ENCODE measurements around the gene INTS1. TPM values are rescaled to one million over a fixed set of nuclear protein-coding genes. Genes with fewer than 3 reads are reported as not detected.

Gene INTS1
- total RNA-seq, 2 experiments from 2014 or later: 91.0 to 91.5 TPM

DNA sequence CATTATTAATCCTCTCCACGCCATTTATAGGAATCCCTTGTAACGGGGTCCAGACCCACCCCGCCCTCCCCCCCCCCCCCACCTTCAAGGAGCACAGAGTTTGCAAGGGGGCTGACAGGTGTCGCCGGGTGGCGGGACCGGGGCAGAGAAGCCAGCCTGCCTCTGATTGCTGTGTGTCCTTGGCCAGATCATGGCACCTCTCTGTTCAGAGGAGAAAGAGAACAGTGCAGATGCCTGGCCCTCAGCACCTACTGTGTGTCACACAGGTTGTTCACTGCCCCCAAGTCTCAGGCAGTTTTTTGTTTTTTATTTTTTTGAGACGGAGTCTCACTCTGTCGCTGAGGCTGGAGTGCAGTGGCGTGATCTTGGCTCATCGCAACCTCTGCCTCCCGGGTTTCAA is 39.5 kb downstream of the INTS1 start:
- no peak for ATAC-seq (ENCODE audit: poor library complexity)
- TF ChIP-seq, protein P1, sequence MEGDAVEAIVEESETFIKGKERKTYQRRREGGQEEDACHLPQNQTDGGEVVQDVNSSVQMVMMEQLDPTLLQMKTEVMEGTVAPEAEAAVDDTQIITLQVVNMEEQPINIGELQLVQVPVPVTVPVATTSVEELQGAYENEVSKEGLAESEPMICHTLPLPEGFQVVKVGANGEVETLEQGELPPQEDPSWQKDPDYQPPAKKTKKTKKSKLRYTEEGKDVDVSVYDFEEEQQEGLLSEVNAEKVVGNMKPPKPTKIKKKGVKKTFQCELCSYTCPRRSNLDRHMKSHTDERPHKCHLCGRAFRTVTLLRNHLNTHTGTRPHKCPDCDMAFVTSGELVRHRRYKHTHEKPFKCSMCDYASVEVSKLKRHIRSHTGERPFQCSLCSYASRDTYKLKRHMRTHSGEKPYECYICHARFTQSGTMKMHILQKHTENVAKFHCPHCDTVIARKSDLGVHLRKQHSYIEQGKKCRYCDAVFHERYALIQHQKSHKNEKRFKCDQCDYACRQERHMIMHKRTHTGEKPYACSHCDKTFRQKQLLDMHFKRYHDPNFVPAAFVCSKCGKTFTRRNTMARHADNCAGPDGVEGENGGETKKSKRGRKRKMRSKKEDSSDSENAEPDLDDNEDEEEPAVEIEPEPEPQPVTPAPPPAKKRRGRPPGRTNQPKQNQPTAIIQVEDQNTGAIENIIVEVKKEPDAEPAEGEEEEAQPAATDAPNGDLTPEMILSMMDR (IDR thresholded peaks at IDR 0.05): no peak
- Histone ChIP-seq H3K4me3 (ENCODE audit: low read length) (no peak overlapping the region), H3K36me3 (ENCODE audit: insufficient read depth, low read length) (peaks cover 1% of the 10 kb centered on the region), H3K27ac (ENCODE audit: low read depth in 1 of 2, low read length in 2 of 2) (no peak overlapping the region), H3K9me3 (ENCODE audit: control insufficient read depth in 1 of 2, insufficient read depth in 1 of 2, low read length in 2 of 2) (no peaks in the 10 kb centered on the region), H3K4me1 (ENCODE audit: insufficient read depth, low read length) (peaks cover 13% of the 10 kb centered on the region), H3K27me3 (ENCODE audit: control insufficient read depth in 1 of 2, insufficient read depth in 2 of 2, low read length in 2 of 2) (no peaks in the 10 kb centered on the region)
- ChIA-PET CTCF (no interaction called here), POLR2A (no interaction called here)
- H3K27ac Mint-ChIP-seq: no peak overlapping the region
- DNase-seq: no peak
- peaks cover 8% of the 10 kb centered on the region for H3K4me1 Mint-ChIP-seq (ENCODE audit: low read depth)
- no peaks in the 10 kb centered on the region for H3K27me3 Mint-ChIP-seq
- H3K4me3 Mint-ChIP-seq: no peak overlapping the region
- no peaks in the 10 kb centered on the region for H3K36me3 Mint-ChIP-seq (ENCODE audit: low read depth)
- no peaks in the 10 kb centered on the region for H3K9me3 Mint-ChIP-seq
- intact Hi-C loops (cut with DNase I, micrococcal nuclease): no loop called here

DNA sequence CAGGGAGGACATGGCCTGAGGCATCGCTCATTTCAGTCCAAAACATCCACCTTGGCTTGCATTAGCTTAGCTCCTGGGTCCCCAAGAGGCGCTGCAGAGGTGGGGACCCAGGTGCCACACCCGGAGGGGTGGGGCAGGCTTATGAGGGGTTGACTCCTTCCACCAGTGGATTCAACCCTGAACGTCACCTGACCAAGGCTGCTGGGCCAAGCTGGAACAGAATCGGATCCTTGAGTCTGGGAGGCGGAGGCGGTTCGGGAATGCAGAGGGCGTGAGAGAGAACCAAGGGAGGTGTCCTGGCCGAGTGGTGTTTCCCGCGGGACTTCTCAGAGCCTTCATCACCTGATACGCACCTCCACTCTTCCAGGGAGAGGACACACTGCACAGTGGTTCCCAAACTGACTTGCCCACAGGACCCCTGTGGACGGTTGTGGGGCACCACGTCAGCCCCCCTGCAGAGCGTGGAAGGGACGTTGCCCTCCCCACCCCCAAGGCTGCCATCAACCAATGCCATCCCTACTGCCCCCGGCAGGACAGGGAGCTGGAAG is 40.4 kb downstream of the INTS1 start:
- Histone ChIP-seq H3K4me1 (ENCODE audit: insufficient read depth, low read length) (peaks cover 17% of the 10 kb centered on the region), H3K4me3 (ENCODE audit: low read length) (no peak overlapping the region), H3K9me3 (ENCODE audit: control insufficient read depth in 1 of 2, insufficient read depth in 1 of 2, low read length in 2 of 2) (no peaks in the 10 kb centered on the region), H3K27me3 (ENCODE audit: control insufficient read depth in 1 of 2, insufficient read depth in 2 of 2, low read length in 2 of 2) (no peaks in the 10 kb centered on the region), H3K27ac (ENCODE audit: low read depth in 1 of 2, low read length in 2 of 2) (no peak overlapping the region), H3K36me3 (ENCODE audit: insufficient read depth, low read length) (no peaks in the 10 kb centered on the region)
- ChIA-PET POLR2A (no interaction called here), CTCF (interaction anchor here (2.0 kb wide), 1 partner anchor 11 kb away, joined by 6 read pairs; no protein-coding TSS in a partner anchor)
- H3K27me3 Mint-ChIP-seq: no peaks in the 10 kb centered on the region
- H3K9me3 Mint-ChIP-seq: no peaks in the 10 kb centered on the region
- no peaks in the 10 kb centered on the region for H3K36me3 Mint-ChIP-seq (ENCODE audit: low read depth)
- H3K4me3 Mint-ChIP-seq: no peak overlapping the region
- H3K27ac Mint-ChIP-seq: no peak overlapping the region
- H3K4me1 Mint-ChIP-seq (ENCODE audit: low read depth): peaks cover 8% of the 10 kb centered on the region
- DNase-seq (no peak), ATAC-seq (ENCODE audit: poor library complexity) (no peak)
- intact Hi-C loops (cut with DNase I, micrococcal nuclease): no loop called here
- TF ChIP-seq, protein P1 (IDR thresholded peaks at IDR 0.05): no peak

DNA sequence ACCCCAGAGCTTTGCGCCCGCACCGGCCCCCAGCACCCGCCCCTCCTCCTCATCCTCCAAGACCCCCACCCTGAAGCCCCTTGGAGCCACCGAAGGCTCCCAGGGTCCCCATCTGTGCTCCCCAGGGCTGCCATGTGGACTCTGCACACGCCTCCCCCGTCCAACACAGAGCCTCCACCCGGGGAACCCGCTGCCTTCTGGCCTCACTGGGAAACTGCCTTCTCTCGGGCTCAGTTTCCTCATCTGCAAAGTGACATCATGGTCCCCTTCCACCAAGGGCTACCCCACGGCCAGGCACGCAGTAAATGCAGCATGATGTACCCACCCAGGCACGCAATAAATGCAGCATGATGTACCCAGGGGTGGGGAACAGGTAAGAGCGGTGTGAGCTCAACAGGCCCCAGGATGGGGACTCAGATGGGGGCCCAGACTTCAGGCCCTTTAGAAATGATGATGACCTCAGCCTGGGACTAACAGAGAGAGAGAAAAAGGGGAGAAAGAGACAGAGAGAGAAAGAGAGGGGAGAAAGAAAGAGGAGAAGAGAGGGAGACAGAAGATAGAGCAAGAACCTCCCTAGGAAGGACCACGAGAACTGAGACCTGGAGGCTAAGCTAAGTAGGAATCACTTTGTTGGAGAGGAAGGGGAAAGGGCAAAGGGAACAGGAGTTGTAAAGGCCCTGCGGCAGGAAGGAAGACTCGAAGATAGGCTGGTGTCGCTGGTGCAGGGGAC is 42.4 kb downstream of the INTS1 start:
- TF ChIP-seq, protein P1 (IDR thresholded peaks at IDR 0.05): no peak
- Histone ChIP-seq H3K4me3 (ENCODE audit: low read length) (no peak overlapping the region), H3K9me3 (ENCODE audit: control insufficient read depth in 1 of 2, insufficient read depth in 1 of 2, low read length in 2 of 2) (no peaks in the 10 kb centered on the region), H3K27me3 (ENCODE audit: control insufficient read depth in 1 of 2, insufficient read depth in 2 of 2, low read length in 2 of 2) (no peaks in the 10 kb centered on the region), H3K27ac (ENCODE audit: low read depth in 1 of 2, low read length in 2 of 2) (no peak overlapping the region), H3K4me1 (ENCODE audit: insufficient read depth, low read length) (peaks cover 32% of the 10 kb centered on the region), H3K36me3 (ENCODE audit: insufficient read depth, low read length) (no peaks in the 10 kb centered on the region)
- Mint-ChIP-seq H3K36me3 (ENCODE audit: low read depth) (no peaks in the 10 kb centered on the region), H3K27ac (peak overlapping the region; percentile 66), H3K27me3 (no peaks in the 10 kb centered on the region), H3K4me1 (ENCODE audit: low read depth) (peaks cover 8% of the 10 kb centered on the region), H3K9me3 (no peaks in the 10 kb centered on the region), H3K4me3 (peak overlapping the region; percentile 53)
- POLR2A ChIA-PET: interaction anchor here (1.7 kb wide), 1 partner anchor 13 kb away, joined by 4 read pairs; no protein-coding TSS in a partner anchor
- CTCF ChIA-PET: interaction anchor here (2.0 kb wide), 1 partner anchor 13 kb away, joined by 6 read pairs; no protein-coding TSS in a partner anchor
- ATAC-seq (ENCODE audit: poor library complexity) (no peak), DNase-seq (no peak)
- intact Hi-C loops (cut with DNase I, micrococcal nuclease): no loop called here
